ENCODE results near the gene YWHAB. TPM values are rescaled to one million over a fixed set of nuclear protein-coding genes. Genes with fewer than 3 reads are reported as not detected.
"Not testable (repeated sequence)": the region's sequence is repeated elsewhere in the genome, so short reads cannot be mapped to it uniquely, and the experiment has no call there.

Gene YWHAB
- total RNA-seq, 4 donors from 2014 or later = 105 to 174 (median 125) TPM

- Histone ChIP-seq H3K27ac (no peak overlapping the region), H3K36me3 (no peaks in the 10 kb centered on the region), H3K4me3 (no peak overlapping the region), H3K4me1 (no peaks in the 10 kb centered on the region), H3K27me3 (no peaks in the 10 kb centered on the region), H3K9me3 (no peaks in the 10 kb centered on the region)
- TF ChIP-seq, protein P1, sequence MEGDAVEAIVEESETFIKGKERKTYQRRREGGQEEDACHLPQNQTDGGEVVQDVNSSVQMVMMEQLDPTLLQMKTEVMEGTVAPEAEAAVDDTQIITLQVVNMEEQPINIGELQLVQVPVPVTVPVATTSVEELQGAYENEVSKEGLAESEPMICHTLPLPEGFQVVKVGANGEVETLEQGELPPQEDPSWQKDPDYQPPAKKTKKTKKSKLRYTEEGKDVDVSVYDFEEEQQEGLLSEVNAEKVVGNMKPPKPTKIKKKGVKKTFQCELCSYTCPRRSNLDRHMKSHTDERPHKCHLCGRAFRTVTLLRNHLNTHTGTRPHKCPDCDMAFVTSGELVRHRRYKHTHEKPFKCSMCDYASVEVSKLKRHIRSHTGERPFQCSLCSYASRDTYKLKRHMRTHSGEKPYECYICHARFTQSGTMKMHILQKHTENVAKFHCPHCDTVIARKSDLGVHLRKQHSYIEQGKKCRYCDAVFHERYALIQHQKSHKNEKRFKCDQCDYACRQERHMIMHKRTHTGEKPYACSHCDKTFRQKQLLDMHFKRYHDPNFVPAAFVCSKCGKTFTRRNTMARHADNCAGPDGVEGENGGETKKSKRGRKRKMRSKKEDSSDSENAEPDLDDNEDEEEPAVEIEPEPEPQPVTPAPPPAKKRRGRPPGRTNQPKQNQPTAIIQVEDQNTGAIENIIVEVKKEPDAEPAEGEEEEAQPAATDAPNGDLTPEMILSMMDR (IDR thresholded peaks at IDR 0.05) = no peak
- TF ChIP-seq POLR2A (IDR thresholded peaks at IDR 0.05) = no peak
- DNase-seq = no peak
These were observed 16.0 kb upstream of the YWHAB start for GRCh38 chr20:44869471-44869870.

GRCh38 chr20:44882360-44882759 lies 3.1 kb upstream of the YWHAB start:
- H3K4me1 ChIP-seq = peaks cover 0 to 14% (median under 1%) of the 10 kb centered on the region in 4 donors
- not testable (repeated sequence) for DNase-seq, H3K36me3 ChIP-seq, H3K27me3 ChIP-seq, H3K4me3 ChIP-seq, H3K27ac ChIP-seq, H3K9me3 ChIP-seq

DNA sequence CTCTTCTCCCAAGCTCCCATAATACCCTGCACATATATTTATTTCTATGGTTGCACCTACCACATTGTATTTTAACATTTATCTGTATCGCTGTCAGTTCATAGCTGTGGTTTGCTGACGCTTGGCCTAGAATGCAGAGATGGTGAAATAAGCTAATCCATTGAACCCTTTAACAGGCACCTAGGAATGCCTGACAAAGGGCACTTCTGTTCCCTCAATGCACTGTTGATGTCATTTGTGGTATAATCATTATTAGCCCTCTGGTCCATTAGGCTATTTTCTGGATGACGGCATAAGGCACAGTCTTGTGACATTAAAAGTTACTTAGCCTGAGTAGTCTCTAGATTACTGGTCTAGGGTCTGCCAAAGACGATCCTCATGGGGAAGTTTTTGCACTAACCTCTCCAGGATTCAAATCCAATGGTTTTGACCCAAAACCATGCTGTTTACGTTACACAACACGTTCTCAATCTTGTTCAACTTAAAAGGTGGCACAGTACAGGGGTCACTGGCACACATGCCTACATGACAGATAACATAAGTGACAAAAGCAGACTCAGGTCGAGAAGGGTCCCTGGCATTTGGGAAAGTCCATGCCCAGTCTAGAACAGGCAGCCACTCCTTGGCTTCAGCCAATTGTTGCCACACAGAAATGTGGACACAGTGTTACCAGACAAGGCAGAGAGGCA lies 2.1 kb upstream of the YWHAB start:
- no peak overlapping the region for H3K4me3 ChIP-seq
- no peaks in the 10 kb centered on the region for H3K27me3 ChIP-seq
- H3K36me3 ChIP-seq = no peaks in the 10 kb centered on the region
- no peaks in the 10 kb centered on the region for H3K9me3 ChIP-seq
- peaks cover 0 to 24% (median 3%) of the 10 kb centered on the region in 4 donors for H3K4me1 ChIP-seq
- DNase-seq = no peak
- no peak for TF ChIP-seq POLR2A (IDR thresholded peaks at IDR 0.05)
- TF ChIP-seq, protein P1 (IDR thresholded peaks at IDR 0.05) = no peak
- no peak overlapping the region for H3K27ac ChIP-seq

DNA sequence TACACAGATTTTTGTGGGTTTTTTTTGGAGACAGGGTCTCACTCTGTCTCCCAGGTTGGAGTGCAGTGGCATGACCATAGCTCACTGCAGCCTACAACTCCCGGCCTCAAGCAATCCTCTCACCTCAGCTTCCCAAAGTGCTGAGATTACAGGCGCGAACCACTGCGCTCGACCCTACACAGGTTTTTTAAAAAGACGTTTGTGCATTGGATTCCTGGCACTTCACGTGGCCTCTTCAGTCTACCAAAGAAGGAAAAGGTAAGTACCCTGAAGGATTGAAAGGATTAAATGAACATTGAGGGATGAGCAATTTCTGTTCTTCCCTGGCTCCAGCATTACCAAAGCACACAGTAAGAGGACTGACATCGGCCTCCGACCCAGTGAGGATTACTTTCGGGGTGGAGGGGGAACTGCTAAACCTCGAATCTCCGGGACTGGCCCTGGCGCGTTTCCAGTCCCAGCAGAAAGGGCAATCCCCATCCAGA lies 556 bp upstream of the YWHAB start:
- Histone ChIP-seq H3K27ac (peak overlapping the region; percentile 93 to 100 (median 98)), H3K27me3 (no peaks in the 10 kb centered on the region), H3K4me3 (peak overlapping the region; percentile 76 to 100 (median 96)), H3K36me3 (no peaks in the 10 kb centered on the region), H3K9me3 (no peaks in the 10 kb centered on the region), H3K4me1 (peaks cover 0 to 40% (median 5%) of the 10 kb centered on the region in 4 donors)
- TF ChIP-seq, protein P1 (IDR thresholded peaks at IDR 0.05) = no peak
- no peak for TF ChIP-seq POLR2A (IDR thresholded peaks at IDR 0.05)
- no peak for DNase-seq

- Histone ChIP-seq H3K36me3 (no peaks in the 10 kb centered on the region), H3K4me3 (peak overlapping the region; percentile 76 to 100 (median 96)), H3K27me3 (no peaks in the 10 kb centered on the region), H3K27ac (peak overlapping the region; percentile 93 to 100 (median 98)), H3K9me3 (no peaks in the 10 kb centered on the region), H3K4me1 (peaks cover 0 to 50% (median 6%) of the 10 kb centered on the region in 4 donors)
- no peak for DNase-seq
- TF ChIP-seq, protein P1 (IDR thresholded peaks at IDR 0.05) = no peak
- TF ChIP-seq POLR2A (IDR thresholded peaks at IDR 0.05) = no peak
These were observed 754 bp downstream of the YWHAB start for GRCh38 chr20:44886266-44886651.

GRCh38 chr20:44886828-44887227 lies 1.3 kb downstream of the YWHAB start:
- DNase-seq = no peak

More at GRCh38 chr20:44886828-44887227, 1.3 kb downstream of the YWHAB start:
- no peaks in the 10 kb centered on the region for H3K36me3 ChIP-seq
- no peaks in the 10 kb centered on the region for H3K27me3 ChIP-seq
- H3K4me3 ChIP-seq = peak overlapping the region; percentile 76 to 100 (median 96)
- peaks cover 0 to 56% (median 6%) of the 10 kb centered on the region in 4 donors for H3K4me1 ChIP-seq
- no peaks in the 10 kb centered on the region for H3K9me3 ChIP-seq
- TF ChIP-seq, protein P1 (IDR thresholded peaks at IDR 0.05) = no peak
- no peak for TF ChIP-seq POLR2A (IDR thresholded peaks at IDR 0.05)
- peak overlapping the region; percentile 93 to 100 (median 98) for H3K27ac ChIP-seq
